OCI-LY1 (cell line): ENCODE results near the gene VSIG10L2.

ENCODE experiments used
- H2AFZ ChIP-seq: fragments of 200-600 bp; sonication (generic), shearing (Covaris generic); 2 replicates; pipeline ENCODE4 v1.6.0; 2014; ENCODE audit warnings: antibody characterized with exemption, mild to moderate bottlenecking, low read length
- H3F3A ChIP-seq: fragments of 200-600 bp; sonication (generic), shearing (Covaris generic); 2 replicates; pipeline ENCODE4 v1.6.0; 2014; ENCODE audit warnings: mild to moderate bottlenecking, antibody characterized with exemption, low read length, moderate library complexity; ENCODE audit not compliant: insufficient read depth
- H3K27ac ChIP-seq: fragments of 200-600 bp; sonication (generic); 2 replicates; pipeline ENCODE4 v1.5.1; 2014; ENCODE audit warnings: low read length, mixed run types, mild to moderate bottlenecking, low read depth; ENCODE audit not compliant: poor library complexity, severe bottlenecking
- H3K27me3 ChIP-seq: fragments of 200-600 bp; sonication (generic); 2 replicates; pipeline ENCODE4 v1.6.0; 2014; ENCODE audit warnings: antibody characterized with exemption, mild to moderate bottlenecking, low read length, moderate library complexity; ENCODE audit not compliant: insufficient read depth
- H3K36me3 ChIP-seq: fragments of 200-600 bp; sonication (generic); 2 replicates; pipeline ENCODE4 v1.6.1; 2014; ENCODE audit warnings: mild to moderate bottlenecking, antibody characterized with exemption, low read length, moderate library complexity, mixed read lengths; ENCODE audit not compliant: insufficient read depth
- H3K4me1 ChIP-seq: fragments of 200-600 bp; sonication (generic); 2 replicates; pipeline ENCODE4 v1.5.1; 2014; ENCODE audit warnings: mild to moderate bottlenecking, low read length, moderate library complexity; ENCODE audit not compliant: insufficient read depth, severe bottlenecking
- H3K4me2 ChIP-seq: fragments of 200-600 bp; sonication (generic), shearing (Covaris generic); 2 replicates; pipeline ENCODE4 v1.6.1; 2014; ENCODE audit warnings: low read length
- H3K4me3 ChIP-seq: fragments of 200-600 bp; sonication (generic); 2 replicates; pipeline ENCODE4 v1.5.1; 2014; ENCODE audit warnings: low read length, low read depth, mild to moderate bottlenecking, mixed read lengths; ENCODE audit not compliant: poor library complexity, severe bottlenecking
- H3K79me2 ChIP-seq: fragments of 200-600 bp; shearing (Covaris generic); 2 replicates; pipeline ENCODE4 v1.6.1; 2016; ENCODE audit warnings: mixed run types, low read length, mixed read lengths; ENCODE audit not compliant: insufficient read depth
- H3K9ac ChIP-seq: fragments of 200-600 bp; sonication (generic), shearing (Covaris generic); 2 replicates; pipeline ENCODE4 v1.6.1; 2014; ENCODE audit warnings: mild to moderate bottlenecking, low read length, mixed read lengths
- H3K9me2 ChIP-seq: fragments of 200-600 bp; sonication (generic), shearing (Covaris generic); 2 replicates; pipeline ENCODE4 v1.6.1; 2014; ENCODE audit warnings: low read depth, mild to moderate bottlenecking, low read length, mixed read lengths
- H3K9me3 ChIP-seq: fragments of 200-600 bp; shearing (Covaris generic); 2 replicates; pipeline ENCODE4 v1.6.1; 2014; ENCODE audit warnings: low read length, mixed read lengths
- H4K20me1 ChIP-seq: fragments of 200-600 bp; sonication (generic), shearing (Covaris generic); 2 replicates; pipeline ENCODE4 v1.6.0; 2016; ENCODE audit warnings: mild to moderate bottlenecking, low read length; ENCODE audit not compliant: insufficient read depth
- CTCF ChIP-seq: fragments of 200-600 bp; sonication (generic), shearing (Covaris generic); IDR thresholded peaks from 2 replicates; pipeline ENCODE4 v1.5.1; 2017; ENCODE audit warnings: mild to moderate bottlenecking, antibody characterized with exemption, low read length, moderate library complexity, mixed read lengths
- EZH2 ChIP-seq: fragments of 200-600 bp; sonication (generic), shearing (Covaris generic); IDR thresholded peaks from 2 replicates; pipeline ENCODE4 v1.8.0; 2017; ENCODE audit warnings: borderline replicate concordance, mixed run types, mild to moderate bottlenecking, antibody characterized with exemption, low read length, moderate library complexity, mixed read lengths

VSIG10L2 gene

GRCh38 chr11:125977333-125977732 lies 31.5 kb downstream of the VSIG10L2 start:
- H3K4me2 ChIP-seq = no peak overlapping the region
- H3K4me1 ChIP-seq = no peaks in the 10 kb centered on the region
- no peak overlapping the region for H3K27ac ChIP-seq
- H4K20me1 ChIP-seq = no peaks in the 10 kb centered on the region
- no peaks in the 10 kb centered on the region for H3K27me3 ChIP-seq
- H3K4me3 ChIP-seq = no peak overlapping the region
- H3K9me2 ChIP-seq = no peaks in the 10 kb centered on the region
- no peaks in the 10 kb centered on the region for H3F3A ChIP-seq
- no peaks in the 10 kb centered on the region for H3K9me3 ChIP-seq
- no peaks in the 10 kb centered on the region for H3K79me2 ChIP-seq
- H2AFZ ChIP-seq = no peak overlapping the region
- no peaks in the 10 kb centered on the region for H3K36me3 ChIP-seq
- H3K9ac ChIP-seq = no peak overlapping the region
- TF ChIP-seq EZH2 (no peak), CTCF (no peak)

- H3K27ac ChIP-seq = no peak overlapping the region
- no peaks in the 10 kb centered on the region for H3K9me2 ChIP-seq
- no peaks in the 10 kb centered on the region for H4K20me1 ChIP-seq
- H3K4me3 ChIP-seq = no peak overlapping the region
- no peaks in the 10 kb centered on the region for H3K27me3 ChIP-seq
- H3K9me3 ChIP-seq = no peaks in the 10 kb centered on the region
- TF ChIP-seq CTCF = no peak
- TF ChIP-seq EZH2 = no peak
- H3K79me2 ChIP-seq = no peaks in the 10 kb centered on the region
- no peak overlapping the region for H2AFZ ChIP-seq
- no peak overlapping the region for H3K9ac ChIP-seq
- H3K36me3 ChIP-seq = no peaks in the 10 kb centered on the region
- H3K4me1 ChIP-seq = no peaks in the 10 kb centered on the region
- H3F3A ChIP-seq = no peaks in the 10 kb centered on the region
- H3K4me2 ChIP-seq = no peak overlapping the region
Measured at GRCh38 chr11:125978181-125978716, 32.4 kb downstream of the VSIG10L2 start.

- no peak overlapping the region for H3K9ac ChIP-seq
- H3K4me3 ChIP-seq = no peak overlapping the region
- no peaks in the 10 kb centered on the region for H3K9me2 ChIP-seq
- no peak overlapping the region for H2AFZ ChIP-seq
- no peaks in the 10 kb centered on the region for H3K36me3 ChIP-seq
- no peaks in the 10 kb centered on the region for H3K27me3 ChIP-seq
- no peak overlapping the region for H3K4me2 ChIP-seq
- H4K20me1 ChIP-seq = no peaks in the 10 kb centered on the region
- H3K9me3 ChIP-seq = no peaks in the 10 kb centered on the region
- no peaks in the 10 kb centered on the region for H3K79me2 ChIP-seq
- H3F3A ChIP-seq = no peaks in the 10 kb centered on the region
- H3K4me1 ChIP-seq = no peaks in the 10 kb centered on the region
- TF ChIP-seq CTCF (no peak), EZH2 (no peak)
- H3K27ac ChIP-seq = no peak overlapping the region
Measured at GRCh38 chr11:125978778-125979407, 33.0 kb downstream of the VSIG10L2 start.
